ENCODE measurements around the gene SBF1. TPM values are rescaled to one million over a fixed set of nuclear protein-coding genes. Genes with fewer than 3 reads are reported as not detected.

Gene SBF1
- total RNA-seq, 1 donor from 2014 or later, result 110 TPM

GRCh38 chr22:50475652-50476002 is 792 bp upstream of the SBF1 start:
- no peak for TF ChIP-seq CTCF (IDR thresholded peaks at IDR 0.05)
- Mint-ChIP-seq H3K27ac (ENCODE audit: unreplicated experiment) (peak overlapping the region; percentile 23), H3K4me1 (ENCODE audit: unreplicated experiment) (peaks cover 30% of the 10 kb centered on the region), H3K27me3 (ENCODE audit: unreplicated experiment) (peaks cover 9% of the 10 kb centered on the region), H3K36me3 (ENCODE audit: unreplicated experiment) (no peaks in the 10 kb centered on the region), H3K4me3 (ENCODE audit: unreplicated experiment) (peak overlapping the region; percentile 61), H3K9me3 (ENCODE audit: unreplicated experiment) (no peaks in the 10 kb centered on the region)
- DNase-seq (ENCODE audit: extremely low spot score, unreplicated experiment), result no peak

DNA sequence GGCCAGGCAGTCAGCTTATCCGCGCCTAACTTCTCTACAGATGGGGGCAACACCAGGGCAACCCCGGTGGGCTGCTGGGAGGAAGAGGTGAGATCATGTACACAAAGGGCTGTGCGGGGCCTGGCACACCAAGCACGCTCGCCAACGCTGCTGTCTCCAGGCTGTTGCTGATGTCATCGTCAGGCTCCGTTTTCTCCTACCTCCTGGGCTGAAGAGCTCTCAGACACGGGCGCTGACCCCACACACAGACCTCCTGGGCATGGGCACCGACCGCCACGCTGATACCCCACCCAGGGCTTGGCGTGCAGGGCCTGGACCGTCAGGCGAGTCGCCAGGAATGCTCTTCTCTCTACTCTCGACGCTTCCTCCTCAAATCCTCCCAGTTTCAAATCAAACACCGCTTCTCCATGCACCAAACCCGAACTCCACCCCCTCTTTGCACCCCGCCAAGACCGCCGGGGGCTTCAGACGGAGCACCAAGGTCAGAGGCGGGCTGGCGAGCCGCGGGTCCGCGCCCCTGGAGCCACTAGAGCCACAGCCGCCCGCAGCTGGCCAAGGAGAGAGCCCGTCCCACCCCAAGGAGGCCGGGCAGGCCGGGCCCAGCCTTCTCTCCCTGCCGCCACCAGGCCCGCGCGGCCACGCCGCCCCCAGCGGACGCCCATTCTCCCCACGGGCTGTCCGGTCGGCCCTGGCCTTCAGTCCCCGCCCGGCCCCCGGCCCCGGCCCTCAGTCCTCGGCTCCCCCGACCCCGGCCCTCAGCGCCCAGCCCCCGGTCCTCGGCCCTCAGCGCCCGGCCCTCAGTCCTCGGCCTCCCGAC is 772 bp downstream of the SBF1 start:
- H3K4me1 Mint-ChIP-seq (ENCODE audit: unreplicated experiment), result peaks cover 37% of the 10 kb centered on the region
- H3K36me3 Mint-ChIP-seq (ENCODE audit: unreplicated experiment), result no peaks in the 10 kb centered on the region
- H3K4me3 Mint-ChIP-seq (ENCODE audit: unreplicated experiment), result peak overlapping the region; percentile 90
- DNase-seq (ENCODE audit: extremely low spot score, unreplicated experiment), result no peak
- H3K27ac Mint-ChIP-seq (ENCODE audit: unreplicated experiment), result peak overlapping the region; percentile 88
- H3K27me3 Mint-ChIP-seq (ENCODE audit: unreplicated experiment), result no peaks in the 10 kb centered on the region
- H3K9me3 Mint-ChIP-seq (ENCODE audit: unreplicated experiment), result no peaks in the 10 kb centered on the region
- no peak for TF ChIP-seq CTCF (IDR thresholded peaks at IDR 0.05)

GRCh38 chr22:50473088-50473487 is 1.7 kb downstream of the SBF1 start:
- Mint-ChIP-seq H3K4me1 (ENCODE audit: unreplicated experiment) (peaks cover 37% of the 10 kb centered on the region), H3K27ac (ENCODE audit: unreplicated experiment) (peak overlapping the region; percentile 88), H3K9me3 (ENCODE audit: unreplicated experiment) (no peaks in the 10 kb centered on the region), H3K36me3 (ENCODE audit: unreplicated experiment) (no peaks in the 10 kb centered on the region), H3K4me3 (ENCODE audit: unreplicated experiment) (peak overlapping the region; percentile 90), H3K27me3 (ENCODE audit: unreplicated experiment) (no peaks in the 10 kb centered on the region)
- DNase-seq (ENCODE audit: extremely low spot score, unreplicated experiment), result no peak
- peak; percentile 26 for TF ChIP-seq CTCF (IDR thresholded peaks at IDR 0.05)

- no peaks in the 10 kb centered on the region for H3K27me3 Mint-ChIP-seq (ENCODE audit: unreplicated experiment)
- H3K4me3 Mint-ChIP-seq (ENCODE audit: unreplicated experiment), result no peak overlapping the region
- peaks cover 37% of the 10 kb centered on the region for H3K4me1 Mint-ChIP-seq (ENCODE audit: unreplicated experiment)
- no peak for DNase-seq (ENCODE audit: extremely low spot score, unreplicated experiment)
- H3K27ac Mint-ChIP-seq (ENCODE audit: unreplicated experiment), result no peak overlapping the region
- H3K9me3 Mint-ChIP-seq (ENCODE audit: unreplicated experiment), result no peaks in the 10 kb centered on the region
- no peaks in the 10 kb centered on the region for H3K36me3 Mint-ChIP-seq (ENCODE audit: unreplicated experiment)
- no peak for TF ChIP-seq CTCF (IDR thresholded peaks at IDR 0.05)
Measured at GRCh38 chr22:50471962-50472361, 2.9 kb downstream of the SBF1 start.

DNA sequence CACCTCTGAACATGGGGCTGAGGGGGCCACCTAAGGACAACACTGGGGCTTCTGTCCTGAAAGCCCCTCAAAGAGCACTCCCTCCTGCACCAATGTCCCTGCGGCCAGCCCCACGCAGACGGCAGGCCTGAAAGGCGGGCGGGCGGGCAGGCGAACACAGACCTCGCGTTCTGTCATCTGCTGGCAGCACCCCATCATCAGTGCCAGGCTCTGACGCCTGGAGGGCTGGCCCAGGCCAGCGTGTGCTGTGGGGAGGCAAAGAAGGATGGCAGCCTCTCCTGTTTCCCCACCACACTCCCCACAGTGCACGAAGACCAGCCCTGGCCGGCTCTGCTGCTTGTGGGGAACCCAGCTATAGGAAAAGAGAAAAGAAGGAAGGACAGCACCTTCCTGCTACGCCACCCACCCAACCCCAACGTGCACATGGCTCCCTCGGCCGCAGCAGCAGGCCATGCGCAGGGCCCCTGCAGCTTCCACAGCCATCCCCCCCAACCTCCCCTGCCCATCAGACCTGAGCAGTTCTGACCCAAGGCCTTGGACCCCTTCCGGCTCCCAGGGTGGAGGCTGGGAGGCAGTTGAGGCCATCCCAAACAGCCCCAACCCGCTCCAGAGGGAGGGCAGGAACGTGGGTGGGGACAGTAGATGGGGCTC is 3.5 kb downstream of the SBF1 start:
- Mint-ChIP-seq H3K4me3 (ENCODE audit: unreplicated experiment) (no peak overlapping the region), H3K4me1 (ENCODE audit: unreplicated experiment) (peaks cover 37% of the 10 kb centered on the region), H3K27ac (ENCODE audit: unreplicated experiment) (no peak overlapping the region), H3K36me3 (ENCODE audit: unreplicated experiment) (peaks cover 5% of the 10 kb centered on the region), H3K9me3 (ENCODE audit: unreplicated experiment) (no peaks in the 10 kb centered on the region), H3K27me3 (ENCODE audit: unreplicated experiment) (no peaks in the 10 kb centered on the region)
- no peak for TF ChIP-seq CTCF (IDR thresholded peaks at IDR 0.05)
- DNase-seq (ENCODE audit: extremely low spot score, unreplicated experiment), result no peak
